IPS-15b (cell line): ENCODE data around the gene BCOR.

ENCODE experiments used
- H3K27me3 ChIP-seq: one replicate; pipeline ENCODE4 v1.6.1; 2013; ENCODE audit warnings: low read length; ENCODE audit not compliant: control insufficient read depth, insufficient read depth
- H3K36me3 ChIP-seq: one replicate; pipeline ENCODE4 v1.6.1; 2013; ENCODE audit warnings: low read length; ENCODE audit not compliant: control insufficient read depth, insufficient read depth
- H3K4me1 ChIP-seq: one replicate; pipeline ENCODE4 v1.6.1; 2013; ENCODE audit warnings: mild to moderate bottlenecking, low read length; ENCODE audit not compliant: control insufficient read depth, insufficient read depth
- H3K4me3 ChIP-seq: one replicate; pipeline ENCODE4 v1.5.1; 2013; ENCODE audit warnings: low read depth, low read length
- H3K9ac ChIP-seq: one replicate; pipeline ENCODE4 v1.6.1; 2013; ENCODE audit warnings: low read depth, mild to moderate bottlenecking, low read length
- H3K9me3 ChIP-seq: one replicate; pipeline ENCODE4 v1.6.1; 2013; ENCODE audit warnings: mild to moderate bottlenecking, low read length; ENCODE audit not compliant: control insufficient read depth, insufficient read depth

The BCOR gene

DNA sequence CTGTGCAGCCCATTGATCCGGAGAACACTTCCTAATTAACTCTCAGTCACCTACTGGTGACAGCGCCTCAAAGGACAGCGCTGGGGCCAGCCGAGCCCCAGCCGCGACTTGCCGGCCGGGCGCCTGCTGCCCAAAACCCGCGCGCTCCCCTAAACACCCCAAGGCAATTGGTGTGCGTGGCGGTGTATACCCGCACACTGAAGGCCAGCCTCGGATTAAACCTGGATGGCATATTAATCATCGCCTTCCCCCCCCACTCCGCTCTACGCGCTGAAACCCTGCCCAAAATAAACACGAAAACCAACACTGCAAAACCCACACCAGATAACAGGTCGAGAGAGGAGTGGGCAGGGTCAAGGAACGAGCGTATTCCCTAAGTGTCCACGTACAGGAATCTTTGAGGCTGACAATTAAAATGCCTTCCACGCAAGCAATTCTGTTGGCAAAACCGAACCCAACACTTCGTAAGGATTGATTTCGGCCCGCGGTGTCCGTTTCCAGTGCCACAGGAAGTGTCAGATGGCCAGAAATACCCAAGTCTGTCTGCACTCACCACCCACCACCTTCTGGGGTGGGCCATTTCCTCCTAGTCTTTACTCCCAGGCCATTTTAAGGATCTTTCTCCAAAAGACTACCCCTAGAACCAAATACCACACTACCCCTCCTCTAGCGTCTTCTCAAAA is 2.7 kb downstream of the BCOR start:
- Histone ChIP-seq H3K9me3 (no peaks in the 10 kb centered on the region), H3K4me1 (peaks cover 25% of the 10 kb centered on the region), H3K4me3 (peak overlapping the region; percentile 63)

GRCh38 chrX:40094041-40094899 is 3.5 kb downstream of the BCOR start:
- Histone ChIP-seq H3K27me3 (peaks cover 22% of the 10 kb centered on the region), H3K9ac (peak overlapping the region; percentile 37), H3K4me1 (peaks cover 21% of the 10 kb centered on the region), H3K9me3 (no peaks in the 10 kb centered on the region), H3K36me3 (no peaks in the 10 kb centered on the region), H3K4me3 (peak overlapping the region; percentile 63)

More for the DNA sequence above, 2.7 kb downstream of the BCOR start:
- H3K27me3 ChIP-seq, result peaks cover 23% of the 10 kb centered on the region
- peak overlapping the region; percentile 37 for H3K9ac ChIP-seq
- H3K36me3 ChIP-seq, result no peaks in the 10 kb centered on the region

- Histone ChIP-seq H3K4me1 (peaks cover 27% of the 10 kb centered on the region), H3K9ac (no peak overlapping the region), H3K36me3 (no peaks in the 10 kb centered on the region), H3K4me3 (peak overlapping the region; percentile 63), H3K27me3 (peaks cover 25% of the 10 kb centered on the region), H3K9me3 (no peaks in the 10 kb centered on the region)
These were observed 4.2 kb downstream of the BCOR start for GRCh38 chrX:40093586-40093985.

DNA sequence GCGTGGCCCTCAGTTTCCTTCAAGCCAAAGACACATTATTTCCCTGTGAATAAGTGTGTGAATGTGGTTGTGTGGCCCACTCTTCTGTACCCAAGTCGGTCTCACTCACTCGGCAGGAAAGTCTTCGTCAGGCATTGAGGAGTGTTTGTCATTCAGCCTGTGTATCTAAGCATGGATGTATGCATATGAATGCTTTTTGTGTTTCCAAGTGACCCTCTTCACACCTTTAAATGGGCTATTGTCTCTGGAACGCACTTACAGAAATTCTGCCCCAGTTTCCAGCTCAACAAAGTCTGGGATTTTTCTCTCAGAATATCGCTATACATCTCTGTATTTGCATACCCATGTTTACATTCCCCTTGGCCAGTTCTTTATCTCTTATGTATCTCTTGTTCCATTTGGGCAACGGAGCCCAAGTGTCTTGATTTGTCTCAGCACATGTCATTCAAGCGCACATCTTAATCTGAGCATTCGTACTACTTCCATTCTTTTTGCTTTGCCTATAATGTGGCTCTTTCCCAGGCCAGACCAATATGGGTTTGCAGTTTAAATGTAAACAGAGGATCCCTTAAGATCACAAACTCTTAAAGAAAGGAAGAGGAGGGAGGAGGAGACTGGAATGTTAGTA is 4.8 kb downstream of the BCOR start:
- H3K4me1 ChIP-seq, result peaks cover 33% of the 10 kb centered on the region
- no peaks in the 10 kb centered on the region for H3K36me3 ChIP-seq
- peak overlapping the region; percentile 63 for H3K4me3 ChIP-seq
- no peaks in the 10 kb centered on the region for H3K9me3 ChIP-seq
- H3K9ac ChIP-seq, result peak overlapping the region; percentile 42
- H3K27me3 ChIP-seq, result peaks cover 25% of the 10 kb centered on the region

- Histone ChIP-seq H3K27me3 (peaks cover 36% of the 10 kb centered on the region), H3K4me1 (peaks cover 44% of the 10 kb centered on the region), H3K9ac (peak overlapping the region; percentile 42), H3K9me3 (no peaks in the 10 kb centered on the region), H3K4me3 (peak overlapping the region; percentile 44), H3K36me3 (no peaks in the 10 kb centered on the region)
These were observed 5.9 kb downstream of the BCOR start for GRCh38 chrX:40091691-40092421.

DNA sequence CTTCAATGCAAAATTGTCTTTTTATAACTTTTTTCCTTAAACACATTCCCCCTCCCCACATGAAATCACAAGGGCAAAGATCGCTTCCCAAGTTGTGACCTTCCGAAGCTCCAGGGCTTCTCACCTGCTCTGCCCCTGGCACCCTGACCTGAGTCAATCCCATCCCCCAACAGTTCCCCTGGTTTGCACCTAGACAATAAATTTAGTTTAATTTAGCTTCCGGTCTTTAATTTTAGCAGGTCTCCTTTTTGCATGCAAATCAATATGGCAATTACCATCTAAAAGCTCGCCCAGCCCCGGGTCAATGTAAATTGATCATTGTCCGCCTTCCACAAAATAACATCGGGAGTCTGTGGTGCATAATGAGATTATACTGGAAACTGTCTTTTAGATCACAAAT is 6.8 kb downstream of the BCOR start:
- peaks cover 50% of the 10 kb centered on the region for H3K4me1 ChIP-seq
- peak overlapping the region; percentile 44 for H3K4me3 ChIP-seq
- H3K27me3 ChIP-seq, result peaks cover 45% of the 10 kb centered on the region
- no peak overlapping the region for H3K9ac ChIP-seq
- no peaks in the 10 kb centered on the region for H3K9me3 ChIP-seq
- no peaks in the 10 kb centered on the region for H3K36me3 ChIP-seq

GRCh38 chrX:40090050-40090804 is 7.5 kb downstream of the BCOR start:
- H3K4me3 ChIP-seq, result peak overlapping the region; percentile 45
- peaks cover 49% of the 10 kb centered on the region for H3K4me1 ChIP-seq
- peaks cover 48% of the 10 kb centered on the region for H3K27me3 ChIP-seq
- no peak overlapping the region for H3K9ac ChIP-seq
- no peaks in the 10 kb centered on the region for H3K36me3 ChIP-seq
- H3K9me3 ChIP-seq, result no peaks in the 10 kb centered on the region

DNA sequence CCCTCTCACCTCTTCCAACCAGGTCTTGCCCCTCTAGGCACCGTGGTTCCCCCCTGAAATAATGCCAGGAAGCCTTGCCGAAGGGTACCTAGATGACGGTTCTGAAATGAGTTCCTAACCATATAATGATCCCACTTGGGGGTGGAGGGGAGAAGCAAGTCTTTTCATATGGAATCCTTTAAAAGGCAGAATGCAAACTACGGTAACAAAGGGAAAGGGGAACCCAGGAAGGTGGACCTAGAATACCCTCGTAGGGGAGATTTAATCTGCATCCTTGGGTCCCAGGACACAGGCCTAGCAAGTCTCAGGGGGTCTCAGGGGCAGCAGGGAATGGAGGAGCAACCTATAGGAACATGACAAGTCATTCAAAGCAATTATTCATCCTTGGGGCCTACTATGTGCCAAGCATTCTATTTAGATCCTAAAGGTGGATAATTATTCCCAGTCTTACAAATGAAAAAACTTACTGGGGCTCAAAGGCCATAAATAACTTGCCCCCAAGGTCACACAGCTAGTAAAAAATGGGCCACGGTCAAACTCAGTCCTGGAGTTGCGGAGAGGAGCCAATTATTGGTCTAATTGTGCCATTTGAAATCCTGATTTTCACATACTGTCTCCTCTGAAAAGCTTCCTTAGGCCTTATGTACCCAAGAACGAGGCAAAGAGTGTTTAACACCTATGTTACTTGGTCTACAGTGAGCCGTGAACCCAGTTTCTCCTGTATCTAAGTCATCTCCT is 8.8 kb downstream of the BCOR start:
- Histone ChIP-seq H3K27me3 (peaks cover 55% of the 10 kb centered on the region), H3K9ac (no peak overlapping the region), H3K4me1 (peaks cover 56% of the 10 kb centered on the region), H3K9me3 (no peaks in the 10 kb centered on the region), H3K36me3 (no peaks in the 10 kb centered on the region), H3K4me3 (peak overlapping the region; percentile 45)

DNA sequence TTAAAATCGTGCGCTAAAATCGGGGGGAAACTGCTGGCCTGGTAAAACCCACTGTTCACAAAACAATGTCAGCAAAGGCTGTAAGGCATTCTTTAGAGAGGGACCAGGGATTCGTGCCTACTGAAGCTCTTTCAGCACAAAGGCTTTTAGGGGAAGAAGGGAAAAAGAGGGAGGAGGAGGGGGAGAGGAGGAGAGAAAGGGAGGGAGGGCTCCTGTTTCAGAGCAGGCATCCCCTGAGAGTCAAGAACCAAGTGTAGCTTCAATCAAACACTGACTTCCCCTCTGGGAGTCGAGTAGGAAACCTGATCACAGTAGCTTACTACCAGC is 9.5 kb downstream of the BCOR start:
- Histone ChIP-seq H3K4me3 (peak overlapping the region; percentile 45), H3K9ac (no peak overlapping the region), H3K9me3 (no peaks in the 10 kb centered on the region), H3K4me1 (peaks cover 49% of the 10 kb centered on the region), H3K27me3 (peaks cover 51% of the 10 kb centered on the region), H3K36me3 (no peaks in the 10 kb centered on the region)

DNA sequence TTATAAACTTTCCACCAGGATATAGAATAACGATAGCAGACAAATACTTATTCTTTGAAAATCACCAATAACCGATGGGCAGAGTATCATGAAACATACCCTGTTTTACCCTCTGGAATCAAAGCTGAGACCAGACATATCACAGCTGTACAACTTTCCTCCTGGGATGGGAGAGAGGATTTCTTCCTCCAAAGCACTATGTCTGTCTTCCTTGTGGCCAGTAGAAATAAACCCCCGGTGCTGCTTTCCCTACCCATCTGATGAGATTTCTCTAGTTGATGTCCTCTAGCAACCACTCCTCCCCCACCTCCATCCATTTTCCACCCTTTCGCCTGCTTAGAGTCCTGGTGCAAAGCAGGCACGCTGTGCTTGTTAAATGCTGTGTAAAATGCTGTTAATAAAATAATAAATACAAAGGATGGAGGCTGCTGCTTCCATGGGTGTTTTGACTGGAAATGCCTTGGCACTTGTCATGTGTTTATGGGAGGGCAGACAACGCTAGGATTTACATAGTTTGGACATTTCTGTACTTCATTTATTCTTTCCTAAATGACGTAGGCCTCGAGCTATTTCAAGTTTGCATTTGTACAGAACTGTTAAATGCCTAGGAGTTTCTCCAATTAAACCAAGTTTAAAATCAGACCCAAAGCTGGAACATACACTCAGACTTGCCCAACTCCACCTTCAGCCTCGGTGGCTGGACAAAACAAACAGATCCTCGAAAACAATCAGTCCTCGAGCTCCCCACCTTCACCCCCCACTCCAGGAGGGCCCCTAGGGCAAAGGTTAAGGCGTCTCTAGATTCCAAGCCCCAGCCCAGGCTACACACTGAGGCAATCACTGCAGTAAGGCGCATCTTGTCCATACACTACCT is 10.1 kb downstream of the BCOR start:
- H3K4me3 ChIP-seq, result peak overlapping the region; percentile 45
- H3K36me3 ChIP-seq, result no peaks in the 10 kb centered on the region
- H3K27me3 ChIP-seq, result peaks cover 52% of the 10 kb centered on the region
- no peaks in the 10 kb centered on the region for H3K9me3 ChIP-seq
- peaks cover 47% of the 10 kb centered on the region for H3K4me1 ChIP-seq
- no peak overlapping the region for H3K9ac ChIP-seq
